Mesothelial cell of epicardium (in vitro differentiated cells): ENCODE measurements around the gene OSBPL6. TPM values are rescaled to one million over a fixed set of nuclear protein-coding genes. Genes with fewer than 3 reads are reported as not detected.

Source experiments
- DNase-seq, 2 experiments: peaks; one replicate each; pipeline ENCODE4 v3.0.0; 2021; ENCODE audit warnings: low spot score in 2 of 2; ENCODE audit not compliant: unreplicated experiment in 2 of 2
- H3K27ac Mint-ChIP-seq: 2 replicates; pipeline ENCODE4 v1.8.0; 2021; ENCODE audit warnings: mixed read lengths
- H3K27me3 Mint-ChIP-seq: 2 replicates; pipeline ENCODE4 v1.8.0; 2021; ENCODE audit warnings: low read depth, mixed read lengths
- H3K36me3 Mint-ChIP-seq: 2 replicates; pipeline ENCODE4 v1.8.0; 2021; ENCODE audit warnings: mixed read lengths
- H3K4me1 Mint-ChIP-seq: 2 replicates; pipeline ENCODE4 v1.8.0; 2021; ENCODE audit warnings: mixed read lengths
- H3K4me3 Mint-ChIP-seq: 2 replicates; pipeline ENCODE4 v1.8.0; 2021; ENCODE audit warnings: mild to moderate bottlenecking, moderate library complexity, mixed read lengths
- H3K9me3 Mint-ChIP-seq: 2 replicates; pipeline ENCODE4 v1.8.0; 2021; ENCODE audit warnings: mixed read lengths
- total RNA-seq: library from RNA; stranded (reverse); gene quantifications from 3 replicates; pipeline ENCODE4 v1.2.1, GENCODE V29; 2021
- TF ChIP-seq, protein P1 (sequence below): fragments of 200-600 bp; sonication (generic); IDR thresholded peaks from one replicate; pipeline ENCODE4 v1.5.0; 2021; ENCODE audit warnings: antibody characterized with exemption; ENCODE audit not compliant: unreplicated experiment

Gene OSBPL6
- total RNA-seq, 1 donor from 2014 or later: 2.8 TPM

GRCh38 chr2:178296394-178297090 is 102.2 kb downstream of the OSBPL6 start:
- H3K27me3 Mint-ChIP-seq: no peaks in the 10 kb centered on the region
- H3K9me3 Mint-ChIP-seq: peaks cover 3% of the 10 kb centered on the region
- no peak overlapping the region for H3K4me3 Mint-ChIP-seq

GRCh38 chr2:178297091-178297411 is 102.7 kb downstream of the OSBPL6 start:
- Mint-ChIP-seq H3K9me3 (peaks cover 3% of the 10 kb centered on the region), H3K4me1 (no peaks in the 10 kb centered on the region), H3K27ac (no peak overlapping the region), H3K27me3 (no peaks in the 10 kb centered on the region), H3K36me3 (no peaks in the 10 kb centered on the region), H3K4me3 (no peak overlapping the region)
- no peak for DNase-seq
- TF ChIP-seq, protein P1, sequence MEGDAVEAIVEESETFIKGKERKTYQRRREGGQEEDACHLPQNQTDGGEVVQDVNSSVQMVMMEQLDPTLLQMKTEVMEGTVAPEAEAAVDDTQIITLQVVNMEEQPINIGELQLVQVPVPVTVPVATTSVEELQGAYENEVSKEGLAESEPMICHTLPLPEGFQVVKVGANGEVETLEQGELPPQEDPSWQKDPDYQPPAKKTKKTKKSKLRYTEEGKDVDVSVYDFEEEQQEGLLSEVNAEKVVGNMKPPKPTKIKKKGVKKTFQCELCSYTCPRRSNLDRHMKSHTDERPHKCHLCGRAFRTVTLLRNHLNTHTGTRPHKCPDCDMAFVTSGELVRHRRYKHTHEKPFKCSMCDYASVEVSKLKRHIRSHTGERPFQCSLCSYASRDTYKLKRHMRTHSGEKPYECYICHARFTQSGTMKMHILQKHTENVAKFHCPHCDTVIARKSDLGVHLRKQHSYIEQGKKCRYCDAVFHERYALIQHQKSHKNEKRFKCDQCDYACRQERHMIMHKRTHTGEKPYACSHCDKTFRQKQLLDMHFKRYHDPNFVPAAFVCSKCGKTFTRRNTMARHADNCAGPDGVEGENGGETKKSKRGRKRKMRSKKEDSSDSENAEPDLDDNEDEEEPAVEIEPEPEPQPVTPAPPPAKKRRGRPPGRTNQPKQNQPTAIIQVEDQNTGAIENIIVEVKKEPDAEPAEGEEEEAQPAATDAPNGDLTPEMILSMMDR: no peak

More at GRCh38 chr2:178296394-178297090, 102.2 kb downstream of the OSBPL6 start:
- Mint-ChIP-seq H3K27ac (no peak overlapping the region), H3K4me1 (no peaks in the 10 kb centered on the region), H3K36me3 (no peaks in the 10 kb centered on the region)
- TF ChIP-seq, protein P1: no peak
- no peak for DNase-seq

- Mint-ChIP-seq H3K27ac (no peak overlapping the region), H3K36me3 (no peaks in the 10 kb centered on the region), H3K9me3 (peaks cover 3% of the 10 kb centered on the region), H3K4me3 (no peak overlapping the region), H3K27me3 (no peaks in the 10 kb centered on the region), H3K4me1 (no peaks in the 10 kb centered on the region)
- TF ChIP-seq, protein P1: no peak
- DNase-seq: no peak
These were observed 104.5 kb downstream of the OSBPL6 start for GRCh38 chr2:178298785-178299212.

GRCh38 chr2:178301649-178302238 is 107.4 kb downstream of the OSBPL6 start:
- H3K27ac Mint-ChIP-seq: no peak overlapping the region
- H3K27me3 Mint-ChIP-seq: no peaks in the 10 kb centered on the region
- H3K36me3 Mint-ChIP-seq: no peaks in the 10 kb centered on the region
- peaks cover 3% of the 10 kb centered on the region for H3K9me3 Mint-ChIP-seq
- TF ChIP-seq, protein P1: no peak
- peaks cover 10% of the 10 kb centered on the region for H3K4me1 Mint-ChIP-seq
- DNase-seq: no peak
- no peak overlapping the region for H3K4me3 Mint-ChIP-seq

DNA sequence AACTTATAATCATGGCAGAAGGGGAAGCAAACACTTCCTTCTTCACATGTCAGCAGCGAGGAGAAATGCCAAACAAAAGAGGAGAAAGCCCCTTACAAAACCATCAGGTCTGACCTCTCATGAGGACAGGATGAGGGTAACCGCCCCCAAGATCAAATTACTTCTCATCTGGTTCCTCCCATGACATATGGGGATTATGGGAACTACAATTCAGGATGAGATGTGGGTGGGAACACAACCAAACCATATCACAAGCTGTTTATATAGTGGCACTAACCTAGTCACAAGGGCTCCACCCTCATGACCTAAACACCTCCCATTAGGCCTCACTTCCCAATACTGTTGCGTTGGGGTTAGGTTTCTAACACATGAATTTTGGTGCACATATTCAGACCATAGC is 110.0 kb downstream of the OSBPL6 start:
- no peak for DNase-seq
- Mint-ChIP-seq H3K27me3 (peaks cover 6% of the 10 kb centered on the region), H3K4me3 (no peak overlapping the region), H3K27ac (no peak overlapping the region), H3K36me3 (no peaks in the 10 kb centered on the region), H3K9me3 (no peaks in the 10 kb centered on the region), H3K4me1 (peaks cover 18% of the 10 kb centered on the region)
- TF ChIP-seq, protein P1: no peak
